HG02973 (cell line): ENCODE results near the gene BET1L.
"Not testable (repeated sequence)": the region's sequence is repeated elsewhere in the genome, so short reads cannot be mapped to it uniquely, and the experiment has no call there.

Experiments used
- ATAC-seq: cut with Tn5 transposase; IDR thresholded peaks from one replicate; pipeline ENCODE4 v1.9.1; 2021; ENCODE audit warnings: moderate library complexity; ENCODE audit not compliant: unreplicated experiment

The BET1L gene

DNA sequence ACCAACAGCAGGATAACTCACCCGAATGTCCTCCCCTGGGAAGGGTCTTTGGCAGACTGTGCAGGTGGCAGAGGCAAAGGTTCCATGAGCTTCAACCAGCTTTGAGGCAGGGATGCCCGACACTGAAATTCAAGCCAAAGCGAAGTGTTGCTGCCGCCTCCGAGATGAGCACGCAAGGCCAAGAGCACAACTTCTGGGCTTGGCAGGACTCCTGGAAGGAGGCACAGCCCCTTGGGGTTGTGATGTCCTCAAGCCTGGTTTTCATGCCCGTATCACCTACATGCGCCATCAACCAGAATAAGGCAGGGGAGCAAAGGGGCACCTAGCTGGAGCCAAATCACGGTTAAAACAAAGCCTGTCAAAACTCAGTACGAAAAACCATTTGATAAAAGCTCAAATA, 23.2 kb upstream of the BET1L start:
- no peak for ATAC-seq

DNA sequence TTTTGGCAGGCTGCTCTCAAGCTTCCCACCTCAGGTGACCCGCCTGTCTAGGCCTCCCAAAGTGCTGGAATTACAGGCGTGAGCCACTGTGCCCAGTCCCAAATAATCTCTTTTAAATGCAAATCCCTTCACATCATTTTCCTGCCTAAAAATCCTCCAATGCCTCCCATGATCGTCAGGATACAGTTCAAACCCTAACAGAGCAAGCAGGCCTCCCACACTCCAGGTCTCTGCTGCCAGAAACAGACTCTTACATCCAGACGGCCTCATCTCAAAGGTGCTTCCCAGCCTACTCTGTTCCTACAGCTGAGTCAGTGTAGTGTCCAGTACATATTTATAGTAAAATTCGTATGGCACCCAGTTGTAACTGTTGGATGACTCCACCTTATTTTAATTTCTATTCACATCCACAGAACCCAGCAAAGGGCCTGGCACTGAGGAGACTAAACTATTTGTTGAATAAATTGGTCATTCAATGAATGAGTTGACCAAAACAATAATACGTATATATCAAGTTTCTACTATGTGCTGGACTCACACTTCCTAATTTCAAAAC, 20.7 kb upstream of the BET1L start:
- ATAC-seq, result no peak

DNA sequence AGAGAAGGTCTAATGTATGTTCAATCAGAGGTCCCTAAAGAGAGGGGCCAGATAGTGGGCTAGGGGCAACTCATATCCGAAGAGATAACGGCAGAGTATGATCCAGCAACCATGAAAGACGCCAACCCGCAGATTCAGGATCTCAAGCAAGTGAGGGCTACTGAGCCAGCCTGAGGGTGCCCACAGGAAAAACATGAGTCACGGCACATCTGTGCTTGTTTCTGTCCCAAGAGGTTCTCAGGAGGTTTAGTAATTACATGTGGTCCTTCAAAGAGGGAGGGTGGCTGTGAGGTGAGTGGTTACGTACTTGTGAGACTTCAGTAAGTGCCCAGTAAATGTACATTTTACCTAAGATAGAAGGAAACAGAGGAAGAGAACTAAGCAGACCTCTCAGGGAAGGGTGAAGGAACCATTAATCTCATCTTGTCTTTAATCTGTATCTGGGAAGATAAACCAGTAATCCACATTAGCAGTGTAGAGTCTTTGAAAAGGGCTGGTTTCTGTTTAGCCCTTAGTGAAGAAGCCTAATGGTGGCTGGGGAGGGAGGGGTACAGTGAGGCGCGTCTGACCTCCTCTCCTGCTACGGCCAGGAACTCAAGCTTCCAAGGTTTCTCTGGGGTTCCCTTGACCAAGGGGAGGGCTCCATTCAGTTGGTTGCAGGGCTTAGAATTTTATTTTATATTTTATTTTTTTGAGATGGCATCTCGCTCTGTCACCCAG, 18.7 kb upstream of the BET1L start:
- no peak for ATAC-seq

DNA sequence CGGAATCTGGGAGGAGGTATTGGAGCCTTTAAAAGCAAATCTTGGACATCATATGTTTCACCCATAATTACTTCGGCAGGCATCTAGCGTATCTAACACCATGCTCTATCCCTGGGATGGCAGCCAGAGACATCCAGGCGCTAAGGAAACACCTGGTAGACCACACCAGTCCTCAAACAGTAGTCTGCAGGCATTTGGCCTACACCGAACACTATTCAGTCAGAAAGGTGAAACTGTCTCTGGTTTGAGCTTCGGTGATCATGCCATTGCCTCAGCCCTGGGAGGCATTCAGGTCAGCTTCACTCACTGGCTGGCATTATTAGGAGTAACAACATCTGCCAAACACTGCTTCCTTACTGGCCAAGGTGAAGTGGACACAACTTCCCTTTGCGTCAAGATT, 17.2 kb upstream of the BET1L start:
- ATAC-seq, result no peak

DNA sequence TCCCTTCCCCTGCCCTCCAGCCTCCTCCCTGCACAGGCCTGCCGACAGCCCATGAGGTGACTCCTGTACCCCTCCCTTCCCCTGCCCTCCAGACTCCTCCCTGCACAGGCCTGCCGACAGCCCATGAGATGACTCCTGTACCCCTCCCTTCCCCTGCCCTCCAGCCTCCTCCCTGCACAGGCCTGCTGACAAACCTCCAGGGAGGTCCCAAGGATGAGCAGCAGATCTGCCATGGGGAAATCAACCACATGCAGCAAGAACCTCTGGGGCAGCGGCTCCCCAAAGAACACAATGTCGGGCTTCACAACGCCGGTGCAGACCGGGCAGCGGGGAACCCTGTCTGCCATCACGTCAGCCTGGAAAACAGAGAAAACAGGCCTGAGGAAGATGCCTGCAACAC, 16.7 kb upstream of the BET1L start:
- no peak for ATAC-seq

DNA sequence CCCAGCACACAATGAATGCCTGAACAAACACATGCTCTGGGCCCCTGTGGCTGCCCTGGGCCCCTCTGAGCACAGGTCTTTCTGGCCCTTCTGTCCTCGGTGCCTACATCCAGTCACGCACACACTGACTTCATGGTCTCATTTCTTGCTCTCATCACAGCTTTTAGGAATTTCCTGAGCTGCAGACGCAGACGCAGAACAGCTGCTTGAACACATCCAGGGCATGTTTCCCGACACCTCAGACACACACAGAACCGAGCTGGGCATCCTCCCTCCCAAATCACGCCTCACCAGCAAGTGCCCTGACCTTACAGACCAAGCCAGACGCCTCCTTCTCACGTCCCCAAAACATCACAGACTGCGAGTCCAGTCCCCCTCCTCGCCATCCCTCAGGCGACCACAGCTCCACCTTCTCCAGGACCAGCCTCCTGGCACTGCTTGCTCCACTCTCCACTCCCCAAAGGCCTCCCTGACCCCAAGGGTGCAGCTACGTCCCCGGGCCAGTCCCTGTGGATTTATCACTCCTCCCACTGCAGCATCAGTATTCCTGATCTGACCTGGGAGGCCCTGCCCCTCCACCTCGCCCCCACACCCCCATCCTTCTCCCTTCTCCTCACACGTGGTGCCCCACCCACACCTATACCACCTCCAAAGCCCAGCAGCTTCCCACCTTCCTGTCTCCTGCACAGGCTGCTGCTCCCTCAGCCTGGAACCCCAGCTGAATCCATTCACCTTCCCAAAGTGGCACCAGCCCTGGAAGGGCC, 16.0 kb upstream of the BET1L start:
- ATAC-seq, result no peak

DNA sequence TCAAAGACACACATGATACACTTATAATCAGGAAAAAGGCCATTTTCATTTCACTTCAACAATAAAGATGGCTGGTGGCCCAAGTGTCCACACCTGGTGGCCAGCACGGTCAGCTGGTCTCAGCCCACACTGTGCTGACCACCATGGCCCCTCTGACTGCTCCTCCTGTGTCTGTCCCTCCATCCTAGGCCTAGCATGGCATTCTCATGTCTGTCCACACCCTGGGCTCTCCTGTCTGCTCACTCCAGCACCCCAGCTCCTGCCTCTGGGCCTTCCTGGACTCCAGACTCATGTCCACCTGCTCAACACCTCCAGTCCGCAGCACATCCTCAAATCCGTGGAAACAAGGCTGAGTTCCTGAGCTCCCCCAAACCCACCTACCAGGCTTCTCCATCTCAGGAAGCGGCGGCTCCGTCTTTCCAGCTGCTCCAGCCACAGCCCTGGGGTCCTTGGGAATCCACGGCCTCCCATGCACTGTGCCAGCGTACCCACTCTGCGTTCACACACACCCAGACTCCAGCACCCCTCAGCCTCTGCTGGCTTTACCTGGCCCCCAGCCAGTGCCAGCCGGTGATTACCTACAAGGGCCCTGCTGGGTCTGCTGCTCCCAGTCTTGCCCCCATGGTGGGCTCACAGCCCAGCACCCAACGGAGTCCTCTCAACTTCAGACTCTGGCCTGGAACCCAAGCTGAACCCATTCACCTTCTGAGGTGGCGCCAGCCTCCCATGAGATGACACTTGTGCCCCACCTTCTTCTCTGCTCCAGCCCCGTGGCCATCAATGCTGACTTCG, 15.0 kb upstream of the BET1L start:
- no peak for ATAC-seq

DNA sequence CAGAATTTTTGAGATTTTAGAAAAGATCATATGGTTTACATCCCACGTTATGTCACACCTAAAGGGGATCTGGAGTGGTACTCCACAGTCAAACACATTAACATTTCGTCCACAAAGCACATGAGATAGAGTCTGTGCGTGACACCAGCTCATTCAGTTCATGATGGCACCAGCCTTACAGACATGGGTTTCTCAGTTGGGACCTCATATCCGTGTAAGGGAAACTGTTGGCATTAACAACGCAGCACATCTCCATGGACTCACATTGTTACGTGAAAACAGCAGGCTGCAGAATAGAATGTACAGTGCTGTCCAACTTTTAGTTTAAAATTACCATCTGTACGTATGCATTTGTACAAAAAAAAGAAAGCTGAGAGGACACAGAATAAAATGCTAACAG, 14.3 kb upstream of the BET1L start:
- ATAC-seq, result no peak

DNA sequence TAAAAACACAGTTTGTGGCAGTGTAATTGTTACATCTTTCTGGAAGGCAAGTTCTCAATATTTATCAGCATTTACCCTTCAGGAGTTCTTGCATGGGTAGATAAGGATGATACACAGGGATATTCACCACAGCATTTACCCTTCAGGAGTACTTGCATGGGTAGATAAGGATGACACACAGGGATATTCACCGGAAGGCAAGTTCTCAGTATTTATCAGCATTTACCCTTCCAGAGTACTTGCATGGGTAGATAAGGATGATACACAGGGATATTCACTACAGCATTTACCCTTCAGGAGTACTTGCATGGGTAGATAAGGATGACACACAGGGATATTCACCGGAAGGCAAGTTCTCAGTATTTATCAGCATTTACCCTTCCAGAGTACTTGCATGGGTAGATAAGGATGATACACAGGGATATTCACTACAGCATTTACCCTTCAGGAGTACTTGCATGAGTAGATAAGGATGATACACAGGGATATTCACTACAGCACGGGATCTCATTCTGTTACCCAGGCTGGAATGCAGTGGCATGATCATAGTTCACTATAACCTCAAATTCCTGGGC, 13.5 kb upstream of the BET1L start:
- not testable (repeated sequence) for ATAC-seq

DNA sequence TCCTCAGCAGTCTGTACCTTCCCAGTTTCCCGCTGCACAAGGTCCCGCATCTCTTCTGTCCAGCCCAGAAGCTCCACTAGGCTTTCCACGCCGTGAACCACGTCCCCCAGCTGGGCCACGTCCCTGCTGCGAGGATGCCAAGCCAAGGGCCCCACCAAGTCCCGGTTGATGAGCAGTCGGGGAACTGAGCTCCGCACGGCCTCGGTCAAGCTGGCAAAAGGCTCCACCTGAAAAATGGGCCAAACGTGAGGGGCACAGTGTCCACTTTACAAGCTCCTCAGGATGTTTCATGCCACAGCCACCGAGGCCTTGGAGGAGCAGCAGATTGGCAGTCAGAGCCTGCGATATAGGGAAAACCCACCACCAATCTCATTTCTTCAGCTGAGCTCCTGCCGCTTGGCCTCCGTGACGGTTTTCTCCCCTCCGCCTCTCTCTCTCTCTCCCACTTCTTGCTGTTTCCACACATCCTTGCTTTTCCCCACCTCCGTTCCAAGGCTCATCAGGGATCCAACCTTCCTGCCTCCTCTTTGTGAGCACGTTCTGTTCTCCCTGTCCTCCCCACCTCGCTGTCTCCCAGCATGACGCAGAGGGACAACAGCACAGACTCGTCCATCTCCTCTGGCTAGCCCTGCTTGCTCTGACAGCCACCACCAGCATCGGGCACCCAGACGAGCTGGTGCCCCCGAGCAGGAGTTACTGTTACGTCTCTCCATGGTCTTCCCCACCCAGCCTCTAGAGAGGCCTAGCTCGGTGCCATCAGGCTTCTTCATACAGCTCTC, 11.8 kb upstream of the BET1L start:
- no peak for ATAC-seq

DNA sequence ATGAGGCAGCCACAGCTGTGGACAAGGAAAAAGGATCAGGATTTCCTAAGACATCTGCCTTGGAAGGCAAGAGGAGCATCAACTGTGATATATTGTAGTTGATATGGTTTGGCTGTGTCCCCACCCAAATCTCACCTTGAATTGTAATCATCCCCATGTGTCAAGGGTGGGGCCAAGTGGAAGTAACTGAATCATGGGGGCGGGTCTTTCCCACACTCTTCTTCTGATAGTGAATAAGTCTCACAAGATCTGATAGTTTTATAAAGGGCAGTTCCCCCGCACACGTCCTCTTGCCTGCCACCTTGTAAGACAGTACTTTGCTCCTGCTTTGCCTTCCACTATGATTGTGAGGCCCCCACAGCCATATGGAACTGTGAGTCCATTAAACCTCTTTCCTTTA, 10.5 kb upstream of the BET1L start:
- no peak for ATAC-seq

DNA sequence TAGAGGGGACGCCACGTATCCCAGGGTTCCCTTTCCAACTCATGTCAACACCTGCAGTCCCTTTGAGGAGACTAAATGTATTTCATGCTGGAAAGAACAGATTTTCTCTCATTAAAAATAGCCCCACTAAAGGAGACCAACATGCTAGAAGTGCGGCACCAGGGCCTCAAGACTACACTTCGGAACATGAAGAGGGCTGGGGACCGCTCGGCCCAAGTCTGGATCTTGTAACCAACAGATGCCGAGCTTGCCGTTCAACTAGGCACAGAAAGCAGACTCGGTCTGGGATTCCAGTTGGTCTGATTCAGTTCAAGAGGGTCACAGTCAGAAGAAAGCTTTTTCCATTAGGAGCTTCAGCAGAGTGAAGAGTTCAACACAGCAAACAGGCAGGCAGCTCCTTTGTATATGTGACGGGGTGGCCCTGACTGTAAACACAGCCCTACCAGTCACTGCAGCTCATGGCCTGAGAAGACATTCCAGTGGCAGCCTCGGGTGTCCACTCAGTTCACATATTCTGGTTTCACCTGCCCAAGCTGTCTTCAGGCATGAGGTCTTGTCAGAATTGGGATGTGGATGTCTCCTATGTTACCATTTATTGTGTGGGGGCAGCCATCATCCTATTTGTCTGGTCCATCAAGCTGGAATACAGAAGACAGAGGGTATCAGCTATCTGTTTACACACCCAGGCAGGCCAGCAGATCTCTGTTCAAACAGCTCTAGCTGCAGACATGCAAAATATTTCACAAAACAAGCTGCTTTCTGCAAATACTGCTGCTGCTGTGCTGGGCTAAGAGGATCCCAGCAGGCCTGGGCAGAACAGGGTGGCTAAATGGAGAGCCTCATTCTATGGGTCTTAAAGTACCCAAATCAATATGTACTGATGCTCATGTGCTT, 9.1 kb upstream of the BET1L start:
- ATAC-seq, result no peak

DNA sequence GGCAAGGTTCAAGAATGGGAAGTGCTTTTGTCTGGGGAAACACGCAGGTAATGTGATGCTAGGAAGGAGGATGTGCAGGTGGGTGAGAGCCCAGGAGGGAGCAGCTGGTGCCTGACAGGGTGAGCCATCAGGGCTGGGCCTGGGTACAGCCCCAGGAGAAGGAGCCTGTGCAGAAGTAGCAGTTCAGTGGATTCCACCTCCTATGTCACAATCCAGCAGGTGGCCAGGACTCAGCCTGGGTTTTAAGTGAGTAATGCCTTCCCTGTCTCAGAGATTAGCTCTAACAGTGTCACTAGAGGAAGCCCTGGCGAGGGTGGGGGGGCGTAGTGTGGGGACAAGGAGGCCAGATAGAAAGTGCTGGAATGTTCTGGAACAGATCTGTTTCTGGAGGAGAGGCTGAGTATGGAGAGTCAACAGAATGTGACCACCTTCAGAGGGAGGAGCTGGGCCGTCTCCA, 8.4 kb upstream of the BET1L start:
- no peak for ATAC-seq

DNA sequence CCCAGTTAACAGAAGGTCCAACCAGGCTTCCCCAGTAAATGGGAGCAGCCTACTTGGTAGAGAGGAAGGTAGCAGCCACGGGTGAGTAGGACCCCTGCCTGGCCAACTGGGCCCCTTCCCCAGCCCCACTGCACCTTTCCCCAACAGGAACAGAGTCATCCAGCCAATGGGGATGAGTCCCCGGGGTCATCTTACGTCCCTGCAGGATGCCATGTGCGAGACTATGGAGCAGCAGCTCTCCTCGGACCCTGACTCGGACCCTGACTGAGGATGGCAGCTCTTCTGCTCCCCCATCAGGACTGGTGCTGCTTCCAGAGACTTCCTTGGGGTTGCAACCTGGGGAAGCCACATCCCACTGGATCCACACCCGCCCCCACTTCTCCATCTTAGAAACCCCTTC, 6.9 kb upstream of the BET1L start:
- ATAC-seq, result no peak

DNA sequence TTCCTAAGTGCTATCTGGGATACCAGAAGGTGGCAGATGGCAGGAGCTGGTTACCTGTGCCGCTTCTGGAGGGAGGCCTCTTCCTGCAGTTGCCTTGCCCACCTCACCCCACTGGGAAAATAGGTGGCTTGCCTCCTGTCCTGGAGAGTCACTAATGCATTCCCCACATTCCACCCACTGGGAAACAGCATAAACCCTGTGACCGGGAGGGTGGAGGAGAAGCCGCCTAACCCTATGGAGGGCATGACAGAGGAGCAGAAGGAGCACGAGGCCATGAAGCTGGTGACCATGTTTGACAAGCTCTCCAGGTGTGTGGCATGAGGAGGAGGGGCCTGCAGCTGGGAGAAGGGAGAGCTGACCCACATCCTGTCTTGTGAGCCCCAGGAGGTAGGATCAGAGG, 5.9 kb upstream of the BET1L start:
- no peak for ATAC-seq

DNA sequence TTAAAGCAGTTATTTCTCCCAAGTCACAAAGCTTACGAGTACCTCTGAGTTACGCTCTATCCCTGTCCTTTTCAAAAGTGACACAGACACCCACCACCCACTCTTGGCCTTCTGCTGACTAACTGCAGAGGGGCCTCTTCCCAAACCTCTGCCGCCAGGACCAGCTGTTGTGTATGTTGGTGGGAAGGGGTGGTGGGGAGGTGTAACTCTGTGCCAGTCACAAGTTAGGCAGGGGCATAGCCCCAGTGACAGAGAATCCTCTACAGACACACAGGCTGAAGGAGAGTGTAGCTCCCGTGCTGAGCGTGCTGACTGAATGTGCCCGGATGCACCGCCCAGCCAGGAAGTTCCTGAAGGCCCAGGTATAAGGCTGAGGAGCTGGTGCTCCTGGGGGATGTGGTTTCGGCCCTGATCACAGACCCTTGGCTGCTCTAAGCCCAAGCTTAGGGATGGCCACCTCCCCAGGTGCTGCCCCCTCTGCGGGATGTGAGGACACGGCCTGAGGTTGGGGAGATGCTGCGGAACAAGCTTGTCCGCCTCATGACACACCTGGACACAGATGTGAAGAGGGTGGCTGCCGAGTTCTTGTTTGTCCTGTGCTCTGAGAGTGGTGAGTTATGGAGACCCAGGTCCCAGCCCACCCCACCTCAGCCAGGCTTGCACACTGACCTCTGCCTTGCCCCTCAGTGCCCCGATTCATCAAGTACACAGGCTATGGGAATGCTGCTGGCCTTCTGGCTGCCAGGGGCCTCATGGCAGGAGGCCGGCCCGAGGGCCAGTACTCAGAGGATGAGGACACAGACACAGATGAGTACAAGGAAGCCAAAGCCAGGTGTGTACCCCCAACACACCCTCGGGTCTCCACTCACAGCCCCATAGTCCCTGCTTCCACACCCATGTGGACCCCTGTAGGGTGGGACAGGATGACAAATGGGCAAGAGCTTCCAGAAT, 5.2 kb upstream of the BET1L start:
- no peak for ATAC-seq

DNA sequence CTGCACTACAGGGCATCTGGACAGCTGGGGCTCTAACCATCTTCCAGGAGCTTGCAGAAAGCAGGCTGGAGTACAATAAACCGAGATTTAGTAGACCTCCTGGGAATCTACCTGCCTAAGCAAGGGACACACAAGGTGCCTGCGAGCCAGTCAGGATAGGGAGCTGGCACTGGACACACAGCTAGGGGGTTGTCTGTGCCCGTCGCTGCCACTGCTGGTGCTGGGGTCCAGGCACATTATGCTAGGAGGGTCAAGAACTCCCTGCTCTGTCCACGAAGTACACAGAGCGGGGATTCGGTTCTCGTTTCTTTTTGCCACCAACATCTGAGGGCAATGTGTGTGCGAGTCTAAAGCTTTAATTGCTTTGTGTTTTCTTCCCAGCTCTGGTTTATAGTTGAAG, 4.5 kb upstream of the BET1L start:
- no peak for ATAC-seq

DNA sequence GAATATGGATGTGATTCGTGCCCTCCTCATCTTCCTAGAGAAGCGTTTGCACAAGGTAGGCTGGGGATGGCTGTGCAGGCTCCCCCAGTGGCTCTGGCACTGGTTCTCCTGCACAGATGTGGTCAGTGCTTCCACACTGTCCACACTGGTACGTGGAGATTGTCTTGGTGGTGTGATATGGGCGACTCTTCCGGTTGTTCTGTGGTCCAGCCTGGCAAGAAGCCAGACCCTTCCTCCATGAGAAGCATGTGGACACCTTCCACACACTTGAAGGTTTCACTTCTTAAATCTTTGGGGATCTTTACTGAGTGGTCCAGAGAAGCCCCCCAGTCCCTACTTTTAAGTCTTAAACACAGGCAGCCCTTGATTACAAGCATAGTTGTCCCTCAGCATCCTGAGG, 4.1 kb upstream of the BET1L start:
- ATAC-seq, result no peak
